OCI-LY3 (cell line): Measurements from ENCODE around the gene SMYD3.

ENCODE experiments used
- H2AFZ ChIP-seq: fragments of 200-600, 300-600 bp; shearing (Covaris generic); 2 replicates; pipeline ENCODE4 v1.6.0; 2014; ENCODE audit warnings: antibody characterized with exemption, low read depth, low read length
- H3K27ac ChIP-seq: fragments of 200-600, 300-600 bp; sonication (generic); 2 replicates; pipeline ENCODE4 v1.5.1; 2014; ENCODE audit warnings: mild to moderate bottlenecking, low read length, moderate library complexity, mixed read lengths
- H3K27me3 ChIP-seq: fragments of 200-600, 300-600 bp; sonication (generic); 2 replicates; pipeline ENCODE4 v1.6.1; 2014; ENCODE audit warnings: low read depth, low read length, mixed read lengths
- H3K36me3 ChIP-seq: fragments of 200-600, 300-600 bp; sonication (generic); replicated peaks from 2 replicates; pipeline ENCODE3; 2014; ENCODE audit warnings: low read depth, low read length, mixed read lengths
- H3K4me1 ChIP-seq: fragments of 300-600, 200-600 bp; sonication (generic); 2 replicates; pipeline ENCODE4 v1.6.1; 2014; ENCODE audit warnings: low read length, mixed read lengths
- H3K4me2 ChIP-seq: fragments of 200-600, 300-600 bp; sonication (generic); 2 replicates; pipeline ENCODE4 v1.6.1; 2014; ENCODE audit warnings: low read length, mixed read lengths
- H3K4me3 ChIP-seq: fragments of 300-600, 200-600 bp; sonication (generic); 2 replicates; pipeline ENCODE4 v1.5.1; 2014; ENCODE audit warnings: antibody characterized with exemption, mild to moderate bottlenecking, low read length, moderate library complexity
- H3K79me2 ChIP-seq: fragments of 300-600, 200-600 bp; shearing (Covaris generic); 2 replicates; pipeline ENCODE4 v1.6.1; 2014; ENCODE audit warnings: mild to moderate bottlenecking, low read length, mixed read lengths
- H3K9ac ChIP-seq: fragments of 300-600, 200-600 bp; shearing (Covaris generic); 2 replicates; pipeline ENCODE4 v1.6.0; 2014; ENCODE audit warnings: mild to moderate bottlenecking, low read length, moderate library complexity
- H3K9me3 ChIP-seq: fragments of 200-600, 300-600 bp; shearing (Covaris generic); 2 replicates; pipeline ENCODE4 v1.6.1; 2014; ENCODE audit warnings: low read length, mixed read lengths; ENCODE audit not compliant: insufficient read depth
- H4K20me1 ChIP-seq: fragments of 200-600, 300-600 bp; sonication (generic); 2 replicates; pipeline ENCODE4 v1.6.1; 2016; ENCODE audit warnings: low read length, mixed read lengths; ENCODE audit not compliant: insufficient read depth
- CTCF ChIP-seq: fragments of 200-600, 300-600 bp; sonication (generic); IDR thresholded peaks from 2 replicates; pipeline ENCODE4 v1.5.1; 2014; ENCODE audit warnings: antibody characterized with exemption, low read length, low read depth
- EZH2phosphoT487 ChIP-seq: fragments of 200-600 bp; shearing (Covaris generic); IDR thresholded peaks from 2 replicates; pipeline ENCODE4 v1.6.1; 2018; ENCODE audit warnings: antibody characterized with exemption, mixed run types, low read depth

The SMYD3 gene

GRCh38 chr1:246549665-246550064, 42.6 kb upstream of the SMYD3 start:
- Histone ChIP-seq H3K4me3 (no peak overlapping the region), H3K79me2 (peaks cover 18% of the 10 kb centered on the region), H3K4me2 (no peak overlapping the region), H3K27ac (no peak overlapping the region), H2AFZ (no peak overlapping the region), H3K36me3 (peaks cover 39% of the 10 kb centered on the region), H3K27me3 (no peaks in the 10 kb centered on the region), H3K4me1 (no peaks in the 10 kb centered on the region), H3K9me3 (no peaks in the 10 kb centered on the region), H4K20me1 (no peaks in the 10 kb centered on the region), H3K9ac (no peak overlapping the region)
- TF ChIP-seq EZH2phosphoT487 (no peak), CTCF (no peak)

- Histone ChIP-seq H3K36me3 (peaks cover 50% of the 10 kb centered on the region), H3K79me2 (no peaks in the 10 kb centered on the region)
Observed at GRCh38 chr1:246544001-246544400, 36.9 kb upstream of the SMYD3 start.

GRCh38 chr1:246540738-246541491, 33.8 kb upstream of the SMYD3 start:
- no peaks in the 10 kb centered on the region for H3K4me1 ChIP-seq
- H3K4me2 ChIP-seq = no peak overlapping the region
- H3K36me3 ChIP-seq = peaks cover 44% of the 10 kb centered on the region
- H3K27me3 ChIP-seq = no peaks in the 10 kb centered on the region
- no peak overlapping the region for H2AFZ ChIP-seq
- no peaks in the 10 kb centered on the region for H4K20me1 ChIP-seq
- H3K27ac ChIP-seq = no peak overlapping the region
- TF ChIP-seq CTCF (no peak), EZH2phosphoT487 (no peak)
- H3K4me3 ChIP-seq = no peak overlapping the region
- no peaks in the 10 kb centered on the region for H3K79me2 ChIP-seq
- H3K9me3 ChIP-seq = no peaks in the 10 kb centered on the region
- H3K9ac ChIP-seq = no peak overlapping the region

More at GRCh38 chr1:246544001-246544400, 36.9 kb upstream of the SMYD3 start:
- H4K20me1 ChIP-seq = no peaks in the 10 kb centered on the region
- H3K9me3 ChIP-seq = no peaks in the 10 kb centered on the region
- H3K4me2 ChIP-seq = no peak overlapping the region
- H3K27ac ChIP-seq = no peak overlapping the region
- TF ChIP-seq CTCF = no peak
- H3K4me3 ChIP-seq = no peak overlapping the region
- no peaks in the 10 kb centered on the region for H3K27me3 ChIP-seq
- no peak overlapping the region for H3K9ac ChIP-seq
- no peaks in the 10 kb centered on the region for H3K4me1 ChIP-seq
- no peak overlapping the region for H2AFZ ChIP-seq

GRCh38 chr1:246537887-246538286, 30.8 kb upstream of the SMYD3 start:
- no peak overlapping the region for H3K4me2 ChIP-seq
- H3K4me1 ChIP-seq = no peaks in the 10 kb centered on the region
- no peak for TF ChIP-seq EZH2phosphoT487
- no peak for TF ChIP-seq CTCF
- H3K36me3 ChIP-seq = peaks cover 29% of the 10 kb centered on the region
- no peaks in the 10 kb centered on the region for H3K9me3 ChIP-seq
- no peak overlapping the region for H3K4me3 ChIP-seq
- no peaks in the 10 kb centered on the region for H3K27me3 ChIP-seq
- H3K27ac ChIP-seq = no peak overlapping the region
- no peak overlapping the region for H3K9ac ChIP-seq
- no peaks in the 10 kb centered on the region for H3K79me2 ChIP-seq
- no peak overlapping the region for H2AFZ ChIP-seq
- no peaks in the 10 kb centered on the region for H4K20me1 ChIP-seq
